NT2/D1 (cell line): ENCODE data around the gene DNAH8.

Experiments
- SUZ12 ChIP-seq: IDR thresholded peaks from 2 replicates; pipeline ENCODE4 v1.6.1; 2011; ENCODE audit not compliant: insufficient read length, insufficient read depth; ENCODE audit errors: extremely low read depth
- YY1 ChIP-seq: IDR thresholded peaks from 2 replicates; pipeline ENCODE4 v1.6.1; 2011; ENCODE audit not compliant: insufficient read length, insufficient read depth
- ZNF274 ChIP-seq: IDR thresholded peaks from 2 replicates; pipeline ENCODE4 v1.6.1; 2011; ENCODE audit warnings: mild to moderate bottlenecking, low read depth, low read length

- TF ChIP-seq ZNF274 (no peak), YY1 (no peak), SUZ12 (no peak)
Observed at GRCh38 chr6:39073471-39074355, 358.6 kb downstream of the DNAH8 start.
